ENCODE results near the gene PRSS53.

- TF ChIP-seq POLR2A (IDR thresholded peaks at IDR 0.05), result peak in 1 of 2 donors; percentile 65
- TF ChIP-seq CTCF (IDR thresholded peaks at IDR 0.05), result peak in 1 of 12 donors; percentile 8
Measured at GRCh38 chr16:31073970-31074813, 14.6 kb downstream of the PRSS53 start, which contains the start of the genes ZNF646 and ZNF668.

Measured in heart left ventricle (tissue), 13 donors.